AG04450 (cell line): ENCODE data around the gene LRRC10B. TPM values are rescaled to one million over a fixed set of nuclear protein-coding genes. Genes with fewer than 3 reads are reported as not detected.
A peak's percentile ranks its signal among the peaks of the same experiment; 100 is the strongest.

ENCODE experiments used
- CTCF ChIA-PET: fragments of 300-600, 350-600 bp; formaldehyde crosslinking; extraction: SDS; loops from one replicate; lab custom pipeline; 2022; ENCODE audit warnings: antibody characterized with exemption, inconsistent platforms; lab: Charles Lee
- POLR2A ChIA-PET: fragments of 350-600 bp; formaldehyde crosslinking; extraction: SDS; loops from one replicate; lab custom pipeline; 2021; ENCODE audit warnings: antibody characterized with exemption, inconsistent platforms; lab: Yijun Ruan, JAX
- DNase-seq: peaks from one replicate; pipeline ENCODE4 v3.0.0-alpha.2; 2011; ENCODE audit warnings: low read depth, low spot score
- H3K27ac ChIP-seq: one replicate; pipeline ENCODE4 v1.5.1; 2012; ENCODE audit warnings: low read depth, low read length, control low read depth
- H3K27me3 ChIP-seq: one replicate; pipeline ENCODE4 v1.6.0; 2012; ENCODE audit warnings: low read length; ENCODE audit not compliant: control insufficient read depth, insufficient read depth
- H3K4me3 ChIP-seq: 2 replicates; pipeline ENCODE4 v1.5.1; 2011; ENCODE audit warnings: mild to moderate bottlenecking, low read depth, low read length, control low read depth
- H3K9me3 ChIP-seq: 2 replicates; pipeline ENCODE4 v1.5.1; 2012; ENCODE audit warnings: low read length; ENCODE audit not compliant: control insufficient read depth, insufficient read depth
- CTCF ChIP-seq: IDR thresholded peaks from 2 replicates; pipeline ENCODE4 v1.5.1; 2011; ENCODE audit warnings: low read depth, low read length, control low read depth, inconsistent platforms
- polyA plus RNA-seq: library from polyadenylated mRNA; depleted of rRNA; stranded (reverse); fragments of >200 nt; gene quantifications from 2 replicates; pipeline ENCODE4 v1.2.3, GENCODE V29; 2011

Gene LRRC10B
- polyA plus RNA-seq, 1 experiment: not detected

GRCh38 chr11:61486011-61486620 is 22.4 kb upstream of the LRRC10B start:
- no peaks in the 10 kb centered on the region; the same call in 1 of the 2 replicates for H3K9me3 ChIP-seq

GRCh38 chr11:61486779-61487178 is 21.8 kb upstream of the LRRC10B start:
- H3K27ac ChIP-seq: no peak overlapping the region
- H3K27me3 ChIP-seq: peaks cover 12% of the 10 kb centered on the region
- H3K4me3 ChIP-seq: no peak overlapping the region
- ChIA-PET POLR2A (no interaction called here), CTCF (interaction anchor here (1.2 to 3.0 kb wide), 4 partner anchors 9 to 45 kb away, joined by 5 to 11 read pairs (median 6); no protein-coding TSS in a partner anchor)
- no peak for DNase-seq
- TF ChIP-seq CTCF: no peak
- no peaks in the 10 kb centered on the region; the same call in 1 of the 2 replicates for H3K9me3 ChIP-seq

More at GRCh38 chr11:61486011-61486620, 22.4 kb upstream of the LRRC10B start:
- CTCF ChIA-PET: interaction anchor here (1.2 kb wide), 1 partner anchor 45 kb away, joined by 5 read pairs; no protein-coding TSS in a partner anchor
- Histone ChIP-seq H3K4me3 (no peak overlapping the region), H3K27ac (peak overlapping the region; percentile 2), H3K27me3 (peaks cover 14% of the 10 kb centered on the region)
- no peak for DNase-seq
- no peak for TF ChIP-seq CTCF
- POLR2A ChIA-PET: no interaction called here

GRCh38 chr11:61487342-61488025 is 21.1 kb upstream of the LRRC10B start:
- no peak overlapping the region for H3K4me3 ChIP-seq
- no peak for TF ChIP-seq CTCF
- no peak overlapping the region for H3K27ac ChIP-seq
- peaks cover 8% of the 10 kb centered on the region for H3K27me3 ChIP-seq
- no peak for DNase-seq
- no peaks in the 10 kb centered on the region; the same call in 1 of the 2 replicates for H3K9me3 ChIP-seq
- ChIA-PET CTCF (interaction anchor here (0.7 to 3.8 kb wide), 7 partner anchors 10 to 1343 kb away, joined by 3 to 37 read pairs (median 6); no protein-coding TSS in a partner anchor), POLR2A (interaction anchor here (0.7 kb wide), 1 partner anchor 231 kb away, joined by 6 read pairs; no protein-coding TSS in a partner anchor)

GRCh38 chr11:61488651-61489291 is 19.8 kb upstream of the LRRC10B start:
- ChIA-PET POLR2A (interaction anchor here (0.6 kb wide), 1 partner anchor 99 kb away, joined by 3 read pairs; no protein-coding TSS in a partner anchor), CTCF (interaction anchor here (0.8 to 3.8 kb wide), 7 partner anchors 11 to 244 kb away, joined by 3 to 37 read pairs (median 6); no protein-coding TSS in a partner anchor)
- Histone ChIP-seq H3K27me3 (peaks cover 5% of the 10 kb centered on the region), H3K4me3 (no peak overlapping the region), H3K27ac (no peak overlapping the region), H3K9me3 (no peaks in the 10 kb centered on the region; the same call in 1 of the 2 replicates)
- DNase-seq: no peak
- TF ChIP-seq CTCF: no peak
